CD4-positive, alpha-beta T cell treated with Interleukin-6 at 100 ng/mL for 8 hours (primary cell): ENCODE data around the gene RNF112.

Experiments used
- DNase-seq: peaks from one replicate; pipeline ENCODE4 v3.0.0-alpha.2; 2020; ENCODE audit warnings: mixed read lengths, low spot score

RNF112 gene

DNA sequence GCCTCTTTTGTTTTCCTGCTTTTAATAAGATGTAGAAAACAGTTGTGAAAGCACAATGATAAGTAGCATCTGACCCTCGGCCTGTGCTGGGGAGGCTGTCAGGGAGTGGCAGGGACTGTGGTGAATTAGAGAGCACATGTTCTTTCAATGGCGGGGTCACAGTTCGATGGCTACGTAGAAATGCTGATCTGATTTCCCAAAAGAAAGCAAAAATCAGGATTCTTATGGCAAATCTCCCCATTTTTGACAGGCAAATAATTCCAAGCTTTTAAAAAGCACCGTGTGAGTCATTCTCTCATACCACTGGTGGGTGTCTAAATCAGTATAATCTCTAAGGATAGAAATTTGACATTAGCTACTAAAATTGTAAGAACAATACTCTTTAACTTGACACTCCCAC is 36.9 kb upstream of the RNF112 start:
- DNase-seq = no peak

DNA sequence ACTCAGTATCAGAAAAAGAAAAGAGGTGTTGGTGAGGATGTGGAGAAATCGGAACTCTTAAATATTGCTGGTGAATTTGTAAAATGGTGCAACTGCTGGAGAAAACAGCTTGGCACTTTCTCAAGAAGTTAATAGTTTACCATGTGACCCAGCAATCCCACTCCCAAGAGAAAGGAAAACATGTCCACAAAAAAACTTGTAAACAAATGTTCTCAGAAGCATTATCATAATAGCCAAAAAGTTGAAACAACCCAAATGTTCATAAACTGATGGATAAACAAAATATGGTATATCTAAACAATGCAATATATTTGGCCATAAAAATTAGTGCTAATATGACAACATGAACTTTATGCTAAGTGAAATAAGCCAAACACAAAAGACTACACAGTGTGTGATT is 35.3 kb upstream of the RNF112 start:
- no peak for DNase-seq

- DNase-seq = no peak
Observed at GRCh38 chr17:19376811-19377210, 34.2 kb upstream of the RNF112 start.

- DNase-seq = peak; percentile 97
Observed at GRCh38 chr17:19377602-19378415, 33.2 kb upstream of the RNF112 start.

GRCh38 chr17:19378416-19379360 is 32.3 kb upstream of the RNF112 start, which contains the start of gene MAPK7:
TSS of gene MAPK7 (plus strand) at chr17:19378498. CDS start at chr17:19378901, 403 bp downstream.
- no peak for DNase-seq

GRCh38 chr17:19379361-19380065 is 31.5 kb upstream of the RNF112 start:
- DNase-seq = no peak

- no peak for DNase-seq
Observed at GRCh38 chr17:19380481-19381301, 30.3 kb upstream of the RNF112 start.

DNA sequence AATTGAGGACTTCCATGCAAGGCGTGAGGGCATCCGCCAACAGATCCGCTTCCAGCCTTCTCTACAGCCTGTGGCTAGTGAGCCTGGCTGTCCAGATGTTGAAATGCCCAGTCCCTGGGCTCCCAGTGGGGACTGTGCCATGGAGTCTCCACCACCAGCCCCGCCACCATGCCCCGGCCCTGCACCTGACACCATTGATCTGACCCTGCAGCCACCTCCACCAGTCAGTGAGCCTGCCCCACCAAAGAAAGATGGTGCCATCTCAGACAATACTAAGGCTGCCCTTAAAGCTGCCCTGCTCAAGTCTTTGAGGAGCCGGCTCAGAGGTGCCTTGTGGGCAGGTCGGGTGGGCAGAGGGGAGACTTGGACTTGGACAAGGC is 29.7 kb upstream of the RNF112 start:
- DNase-seq = no peak

DNA sequence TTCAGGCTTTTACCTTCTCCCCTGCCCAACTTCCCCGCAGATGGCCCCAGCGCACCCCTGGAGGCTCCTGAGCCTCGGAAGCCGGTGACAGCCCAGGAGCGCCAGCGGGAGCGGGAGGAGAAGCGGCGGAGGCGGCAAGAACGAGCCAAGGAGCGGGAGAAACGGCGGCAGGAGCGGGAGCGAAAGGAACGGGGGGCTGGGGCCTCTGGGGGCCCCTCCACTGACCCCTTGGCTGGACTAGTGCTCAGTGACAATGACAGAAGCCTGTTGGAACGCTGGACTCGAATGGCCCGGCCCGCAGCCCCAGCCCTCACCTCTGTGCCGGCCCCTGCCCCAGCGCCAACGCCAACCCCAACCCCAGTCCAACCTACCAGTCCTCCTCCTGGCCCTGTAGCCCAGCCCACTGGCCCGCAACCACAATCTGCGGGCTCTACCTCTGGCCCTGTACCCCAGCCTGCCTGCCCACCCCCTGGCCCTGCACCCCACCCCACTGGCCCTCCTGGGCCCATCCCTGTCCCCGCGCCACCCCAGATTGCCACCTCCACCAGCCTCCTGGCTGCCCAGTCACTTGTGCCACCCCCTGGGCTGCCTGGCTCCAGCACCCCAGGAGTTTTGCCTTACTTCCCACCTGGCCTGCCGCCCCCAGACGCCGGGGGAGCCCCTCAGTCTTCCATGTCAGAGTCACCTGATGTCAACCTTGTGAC is 29.1 kb upstream of the RNF112 start:
- DNase-seq = no peak

GRCh38 chr17:19382531-19383444 is 28.2 kb upstream of the RNF112 start:
- no peak for DNase-seq

- no peak for DNase-seq
Observed at GRCh38 chr17:19383681-19384470, 27.2 kb upstream of the RNF112 start.

DNA sequence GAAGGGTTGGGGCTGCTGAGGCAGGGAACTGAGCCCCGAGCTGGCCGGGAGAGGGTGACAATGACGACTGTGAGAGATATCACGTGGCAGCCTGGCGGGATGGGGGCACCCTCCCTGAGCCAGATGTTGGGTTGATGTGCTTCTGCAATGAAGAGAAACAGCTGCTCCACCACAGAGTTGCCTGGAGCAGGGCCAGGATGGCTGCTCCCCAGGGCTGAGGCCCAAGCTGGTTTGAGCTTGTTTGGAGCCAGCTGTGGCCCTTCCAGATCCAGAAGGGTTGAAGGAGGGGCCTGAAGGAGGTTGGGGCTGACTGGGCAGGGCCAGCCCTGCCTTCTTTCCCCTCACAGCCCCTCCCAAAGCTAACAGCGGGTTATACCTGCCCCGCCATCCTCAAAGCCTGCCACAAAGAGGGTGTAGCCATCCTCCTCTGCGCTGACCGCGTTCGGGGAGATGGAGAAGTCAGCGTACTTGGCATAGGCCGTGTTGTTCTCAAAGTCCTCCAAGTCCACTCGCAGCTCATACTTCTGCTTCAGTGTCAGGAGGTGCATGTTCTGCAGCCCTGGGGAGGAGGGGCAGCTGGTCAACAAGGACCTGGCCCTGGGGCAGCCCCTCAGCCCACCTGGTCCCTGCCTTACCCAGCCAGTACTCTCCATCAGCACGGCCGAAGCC is 26.2 kb upstream of the RNF112 start:
- DNase-seq = no peak

- no peak for DNase-seq
Observed at GRCh38 chr17:19385521-19385983, 25.5 kb upstream of the RNF112 start.

- DNase-seq = no peak
Observed at GRCh38 chr17:19386051-19386929, 24.7 kb upstream of the RNF112 start.

DNA sequence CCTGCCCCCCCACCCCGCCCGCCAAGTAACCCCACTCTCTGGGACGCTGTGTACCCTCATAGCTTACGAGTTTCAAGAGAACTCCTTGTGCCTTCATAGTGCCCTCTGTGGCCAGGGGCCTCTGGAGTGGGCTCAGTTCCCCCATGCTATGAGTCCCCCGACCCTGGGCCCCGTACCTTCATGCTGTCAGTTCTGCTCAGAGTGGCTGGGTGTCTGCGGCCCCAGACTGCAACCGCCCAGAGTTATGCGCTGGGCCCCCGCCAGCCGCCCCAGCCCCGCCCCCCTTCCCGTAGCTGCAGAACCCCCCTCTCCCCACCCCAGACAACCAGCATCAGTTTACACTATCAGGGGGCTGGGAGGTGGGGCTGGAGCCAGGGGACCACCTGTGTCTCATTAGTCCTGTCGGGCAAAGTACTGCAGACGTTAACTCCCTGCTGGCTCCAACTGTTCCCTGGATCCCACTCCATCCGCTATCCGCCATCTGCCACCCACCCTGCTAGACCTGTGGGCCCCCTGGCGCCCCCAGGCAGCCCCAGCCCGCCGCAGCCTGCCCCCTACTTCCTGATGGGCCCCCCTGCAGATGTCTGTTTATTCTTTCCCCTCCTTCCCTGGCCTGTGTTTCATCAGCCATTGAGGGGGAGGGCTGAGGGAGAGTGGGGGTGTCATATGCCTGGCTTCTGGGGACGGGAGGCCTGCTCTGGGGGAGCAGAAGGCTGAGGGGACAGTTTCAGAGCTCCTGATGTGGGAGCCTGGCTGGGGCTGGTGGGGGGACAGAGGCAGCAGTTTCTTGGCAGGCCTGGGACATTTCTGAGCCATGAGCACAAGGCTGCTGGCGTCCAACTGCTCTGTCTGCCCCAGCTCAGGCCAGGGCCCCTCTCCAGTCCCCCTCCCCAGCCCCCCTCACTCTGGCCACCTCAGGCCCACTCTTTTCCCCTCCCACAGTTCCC is 23.8 kb upstream of the RNF112 start, which contains the start of gene MFAP4:
MFAP4 (minus strand) TSS at position 217 of the 947 bp plus-strand sequence; CDS start at position 182, 35 bp downstream.
- DNase-seq = no peak
